Neural cell (in vitro differentiated cells): ENCODE results near the gene UNC119B. TPM values are rescaled to one million over a fixed set of nuclear protein-coding genes. Genes with fewer than 3 reads are reported as not detected.

Experiments
- H2AFZ ChIP-seq: fragments of 200-600, 300-800 bp; sonication (generic), shearing (Covaris generic); 2 replicates; pipeline ENCODE4 v1.6.0; 2014; ENCODE audit warnings: low read depth, mild to moderate bottlenecking, antibody characterized with exemption, low read length, moderate library complexity
- H3F3A ChIP-seq: fragments of 200-600 bp; shearing (Covaris generic); 2 replicates; pipeline ENCODE4 v1.6.1; 2016; ENCODE audit warnings: mild to moderate bottlenecking, moderate library complexity, mixed read lengths, antibody characterized with exemption, low read length; ENCODE audit not compliant: insufficient read depth, poor library complexity, severe bottlenecking
- H3K27ac ChIP-seq: fragments of 200-600, 300-800 bp; sonication (generic), shearing (Covaris generic); 2 replicates; pipeline ENCODE4 v1.5.1; 2014; ENCODE audit warnings: mild to moderate bottlenecking, low read length, moderate library complexity
- H3K27me3 ChIP-seq: fragments of 300-800, 200-600 bp; sonication (generic), shearing (Covaris generic); 2 replicates; pipeline ENCODE4 v1.6.0; 2014; ENCODE audit warnings: mild to moderate bottlenecking, low read depth, low read length, moderate library complexity; ENCODE audit not compliant: insufficient read depth
- H3K36me3 ChIP-seq: fragments of 300-800, 200-600 bp; sonication (generic), shearing (Covaris generic); 2 replicates; pipeline ENCODE4 v1.5.1; 2014; ENCODE audit warnings: mild to moderate bottlenecking, antibody characterized with exemption, low read length, moderate library complexity; ENCODE audit not compliant: insufficient read depth
- H3K4me2 ChIP-seq: fragments of 300-800, 200-600 bp; sonication (generic), shearing (Covaris generic); 2 replicates; pipeline ENCODE4 v1.6.0; 2014; ENCODE audit warnings: mild to moderate bottlenecking, low read length
- H3K4me3 ChIP-seq: fragments of 300-800, 200-600 bp; sonication (generic), shearing (Covaris generic); 2 replicates; pipeline ENCODE4 v1.5.1; 2014; ENCODE audit warnings: mild to moderate bottlenecking, low read length, moderate library complexity
- H3K79me2 ChIP-seq: fragments of 200-600 bp; shearing (Covaris generic); replicated peaks from 2 replicates; pipeline ENCODE4 v1.6.0; 2014; ENCODE audit warnings: mild to moderate bottlenecking, low read length, moderate library complexity; ENCODE audit not compliant: insufficient read depth
- H3K9ac ChIP-seq: fragments of 300-800, 200-600 bp; sonication (generic), shearing (Covaris generic); 2 replicates; pipeline ENCODE4 v1.6.1; 2016; ENCODE audit warnings: mild to moderate bottlenecking, low read length, mixed read lengths
- H3K9me2 ChIP-seq: fragments of 200-600 bp; shearing (Covaris generic); 2 replicates; pipeline ENCODE4 v1.6.1; 2016; ENCODE audit warnings: mild to moderate bottlenecking, low read length, mixed read lengths; ENCODE audit not compliant: insufficient read depth
- H3K9me3 ChIP-seq: fragments of 200-600, 300-800 bp; sonication (generic), shearing (Covaris generic); 2 replicates; pipeline ENCODE4 v1.6.1; 2016; ENCODE audit warnings: mild to moderate bottlenecking, mixed run types, low read length, moderate library complexity, mixed read lengths
- H4K20me1 ChIP-seq: fragments of 200-600 bp; shearing (Covaris generic); 2 replicates; pipeline ENCODE4 v1.6.1; 2016; ENCODE audit warnings: mild to moderate bottlenecking, mixed run types; ENCODE audit not compliant: insufficient read depth
- CTCF ChIP-seq: fragments of 450-650 bp; IDR thresholded peaks from 2 replicates; pipeline ENCODE4 v1.5.1; 2014; ENCODE audit warnings: antibody characterized with exemption, mild to moderate bottlenecking, moderate library complexity; ENCODE audit not compliant: poor library complexity, severe bottlenecking
- EP300 ChIP-seq: fragments of 450-650 bp; conservative IDR thresholded peaks from 2 replicates; pipeline ENCODE4 v1.6.1; 2014; ENCODE audit warnings: antibody characterized with exemption, mild to moderate bottlenecking, moderate library complexity; ENCODE audit not compliant: poor library complexity, severe bottlenecking
- EZH2 ChIP-seq: fragments of 200-600, 300-800 bp; shearing (Covaris generic), sonication (generic); IDR thresholded peaks from 2 replicates; pipeline ENCODE4 v1.6.1; 2014; ENCODE audit warnings: antibody characterized with exemption, low read length, borderline replicate concordance, mild to moderate bottlenecking; ENCODE audit not compliant: insufficient read depth, poor library complexity, severe bottlenecking
- MXI1 ChIP-seq: fragments of 450-650 bp; conservative IDR thresholded peaks from 2 replicates; pipeline ENCODE4 v1.6.1; 2014; ENCODE audit warnings: antibody characterized with exemption, mild to moderate bottlenecking; ENCODE audit not compliant: poor library complexity, severe bottlenecking
- POLR2AphosphoS5 ChIP-seq: IDR thresholded peaks from 2 replicates; pipeline ENCODE4 v1.6.1; 2012
- RAD21 ChIP-seq: fragments of 450-650 bp; conservative IDR thresholded peaks from 2 replicates; pipeline ENCODE4 v1.6.1; 2014; ENCODE audit warnings: antibody characterized with exemption, mild to moderate bottlenecking, moderate library complexity
- REST ChIP-seq: IDR thresholded peaks from 2 replicates; pipeline ENCODE4 v1.6.1; 2012; ENCODE audit warnings: borderline replicate concordance
- SMC3 ChIP-seq: fragments of 450-650 bp; conservative IDR thresholded peaks from 2 replicates; pipeline ENCODE4 v1.6.1; 2014; ENCODE audit warnings: antibody characterized with exemption, mild to moderate bottlenecking, moderate library complexity; ENCODE audit not compliant: poor library complexity
- TAF1 ChIP-seq: IDR thresholded peaks from 2 replicates; pipeline ENCODE4 v1.6.1; 2012; ENCODE audit warnings: low read depth
- polyA plus RNA-seq: library from polyadenylated mRNA; depleted of rRNA; stranded (reverse); fragments of >200 nt; gene quantifications from 2 replicates; pipeline ENCODE4 v1.2.3, GENCODE V29; 2014

The UNC119B gene
- polyA plus RNA-seq, 1 donor from 2014 or later: 17.3 TPM

- Histone ChIP-seq H3K27ac (no peak overlapping the region), H3K4me2 (no peak overlapping the region), H3K9me2 (no peaks in the 10 kb centered on the region), H3K4me3 (no peak overlapping the region), H2AFZ (no peak overlapping the region), H3K27me3 (no peaks in the 10 kb centered on the region), H3K9ac (no peak overlapping the region), H4K20me1 (no peaks in the 10 kb centered on the region), H3K79me2 (no peaks in the 10 kb centered on the region), H3K36me3 (no peaks in the 10 kb centered on the region), H3K9me3 (no peaks in the 10 kb centered on the region), H3F3A (no peaks in the 10 kb centered on the region)
- no peak for TF ChIP-seq SMC3
- no peak for TF ChIP-seq MXI1
- no peak for TF ChIP-seq REST
- TF ChIP-seq POLR2AphosphoS5: no peak
- TF ChIP-seq TAF1: no peak
- no peak for TF ChIP-seq EZH2
- no peak for TF ChIP-seq RAD21
- no peak for TF ChIP-seq CTCF
These were observed 6.8 kb upstream of the UNC119B start for GRCh38 chr12:120703311-120703942.

- Histone ChIP-seq H3F3A (no peaks in the 10 kb centered on the region), H3K9me3 (no peaks in the 10 kb centered on the region), H3K4me2 (no peak overlapping the region), H2AFZ (no peak overlapping the region), H3K9me2 (no peaks in the 10 kb centered on the region), H3K36me3 (no peaks in the 10 kb centered on the region), H3K9ac (no peak overlapping the region), H3K27me3 (no peaks in the 10 kb centered on the region), H3K4me3 (no peak overlapping the region), H4K20me1 (no peaks in the 10 kb centered on the region), H3K27ac (no peak overlapping the region), H3K79me2 (peaks cover 10% of the 10 kb centered on the region)
- TF ChIP-seq POLR2AphosphoS5 (no peak), TAF1 (no peak), CTCF (no peak), EP300 (no peak), RAD21 (no peak), SMC3 (no peak), EZH2 (no peak), REST (no peak), MXI1 (no peak)
These were observed 4.6 kb upstream of the UNC119B start for GRCh38 chr12:120705618-120706017.
